CD4-positive, alpha-beta memory T cell (primary cell): ENCODE results near the gene PPP3R1. TPM values are rescaled to one million over a fixed set of nuclear protein-coding genes. Genes with fewer than 3 reads are reported as not detected.
"Not testable (repeated sequence)": the region's sequence is repeated elsewhere in the genome, so short reads cannot be mapped to it uniquely, and the experiment has no call there.

ENCODE experiments used
- CTCF ChIA-PET: fragments of 350-600 bp; sonication (Branson Sonifier 250); formaldehyde crosslinking; loops from one replicate; lab custom pipeline; 2021; ENCODE audit warnings: inconsistent platforms; ENCODE audit not compliant: partially characterized antibody; lab: Charles Lee
- POLR2A ChIA-PET: fragments of 350-600 bp; sonication (Branson Sonifier 250); formaldehyde crosslinking; loops from one replicate; lab custom pipeline; 2021; ENCODE audit not compliant: partially characterized antibody; lab: Charles Lee
- DNase-seq, 5 donors: peaks; one replicate each; pipeline versions ENCODE4 v3.0.0 to v3.0.0-alpha.2; 2020 to 2022; ENCODE audit warnings: mixed read lengths in 1 of 5
- H3K27ac ChIP-seq: one replicate; pipeline ENCODE4 v1.7.0; 2013; ENCODE audit warnings: low read depth, low read length
- H3K27me3 ChIP-seq: 2 replicates; pipeline ENCODE4 v1.7.0; 2013; ENCODE audit warnings: mild to moderate bottlenecking, low read length, moderate library complexity; ENCODE audit not compliant: insufficient read depth
- H3K36me3 ChIP-seq: 2 replicates; pipeline ENCODE4 v1.7.0; 2013; ENCODE audit warnings: mild to moderate bottlenecking, low read length, moderate library complexity; ENCODE audit not compliant: insufficient read depth
- H3K4me1 ChIP-seq: 2 replicates; pipeline ENCODE4 v1.7.0; 2013; ENCODE audit warnings: mild to moderate bottlenecking, low read length, moderate library complexity; ENCODE audit not compliant: insufficient read depth
- H3K4me3 ChIP-seq, 2 donors: one replicate each; pipeline ENCODE4 v1.7.0; 2013; ENCODE audit warnings: low read length in 2 of 2, mild to moderate bottlenecking in 1 of 2
- H3K9me3 ChIP-seq, 2 donors: one replicate each; pipeline ENCODE4 v1.7.0; 2013; ENCODE audit warnings: low read length in 2 of 2, control low read depth in 1 of 2; ENCODE audit not compliant: control insufficient read depth in 1 of 2
- H3K27ac Mint-ChIP-seq, 7 donors: one replicate each; pipeline ENCODE4 v1.8.0; 2020 to 2021; ENCODE audit warnings: mixed read lengths in 7 of 7, mild to moderate bottlenecking in 6 of 7, inconsistent platforms in 3 of 7, moderate library complexity in 3 of 7
- H3K27me3 Mint-ChIP-seq, 2 donors: one replicate each; pipeline ENCODE4 v1.8.0; 2020 to 2021; ENCODE audit warnings: mixed read lengths in 2 of 2
- H3K36me3 Mint-ChIP-seq, 2 donors: one replicate each; pipeline ENCODE4 v1.8.0; 2020 to 2021; ENCODE audit warnings: mixed read lengths in 2 of 2, inconsistent platforms in 1 of 2, mild to moderate bottlenecking in 1 of 2
- H3K4me1 Mint-ChIP-seq, 4 donors: one replicate each; pipeline ENCODE4 v1.8.0; 2020 to 2021; ENCODE audit warnings: mixed read lengths in 4 of 4, mild to moderate bottlenecking in 1 of 4
- H3K4me3 Mint-ChIP-seq, 8 donors: one replicate each; pipeline ENCODE4 v1.8.0; 2020 to 2021; ENCODE audit warnings: mixed read lengths in 8 of 8, mild to moderate bottlenecking in 7 of 8, moderate library complexity in 6 of 8, inconsistent platforms in 3 of 8
- H3K9me3 Mint-ChIP-seq, 8 donors: one replicate each; pipeline ENCODE4 v1.8.0; 2020 to 2021; ENCODE audit warnings: mixed read lengths in 8 of 8, mild to moderate bottlenecking in 5 of 8, inconsistent platforms in 3 of 8, moderate library complexity in 1 of 8
- intact Hi-C: fragments of 100-400 bp; cut with micrococcal nuclease; formaldehyde crosslinking; loops from one replicate; pipeline ENCODE4 v1.15.1; 2023
- polyA plus RNA-seq, 2 donors: library from polyadenylated mRNA; unstranded; fragments of 300-500 nt; fragmentation: Illumina TruSeq; gene quantifications; one replicate each; pipeline ENCODE4 v1.2.3, GENCODE V29; 2021
- total RNA-seq, 2 experiments: library from RNA; stranded (reverse); gene quantifications; one replicate each; pipeline ENCODE4 v1.2.3, GENCODE V29; 2021

The PPP3R1 gene
- total and polyA plus RNA-seq, 4 experiments from 2014 or later, result 3.9 to 76.8 (median 40.1) TPM

- Mint-ChIP-seq H3K9me3 (no peaks in the 10 kb centered on the region), H3K36me3 (peaks cover 13 to 65% of the 10 kb centered on the region in 2 donors), H3K27me3 (no peaks in the 10 kb centered on the region), H3K4me1 (peaks cover 5 to 16% (median 10%) of the 10 kb centered on the region in 4 donors), H3K4me3 (no peak overlapping the region), H3K27ac (peak overlapping the region in 4 of 7 donors; percentile 13 to 53 (median 41))
- intact Hi-C loops, result no loop called here
- no peaks in the 10 kb centered on the region for H3K27me3 ChIP-seq
- no peaks in the 10 kb centered on the region for H3K4me1 ChIP-seq
- DNase-seq, result no peak
- no peaks in the 10 kb centered on the region for H3K9me3 ChIP-seq
- no peak overlapping the region for H3K27ac ChIP-seq
- H3K36me3 ChIP-seq, result peaks cover 30% of the 10 kb centered on the region
- no peak overlapping the region for H3K4me3 ChIP-seq
- CTCF ChIA-PET, result interaction anchor here (1.1 to 2.4 kb wide), 4 partner anchors 13 to 17 kb away, joined by 3 to 14 read pairs (median 5); no protein-coding TSS in a partner anchor
- POLR2A ChIA-PET, result interaction anchor here (1.1 to 1.5 kb wide), 6 partner anchors 10 to 73 kb away, joined by 3 to 6 read pairs (median 4); partner anchors contain the start of genes PNO1 and PPP3R1
Observed at GRCh38 chr2:68178954-68179627, 73.2 kb downstream of the PPP3R1 start.

- peaks cover 17 to 63% of the 10 kb centered on the region in 2 donors for H3K36me3 Mint-ChIP-seq
- peaks cover 4 to 13% (median 9%) of the 10 kb centered on the region in 4 donors for H3K4me1 Mint-ChIP-seq
- no peaks in the 10 kb centered on the region for H3K27me3 Mint-ChIP-seq
- Histone ChIP-seq H3K9me3 (no peaks in the 10 kb centered on the region), H3K4me3 (no peak overlapping the region), H3K27ac (no peak overlapping the region), H3K4me1 (no peaks in the 10 kb centered on the region), H3K36me3 (peaks cover 25% of the 10 kb centered on the region), H3K27me3 (no peaks in the 10 kb centered on the region)
- DNase-seq, result no peak
- peak overlapping the region in 4 of 7 donors; percentile 17 to 86 (median 34) for H3K27ac Mint-ChIP-seq
- intact Hi-C loops, result no loop called here
- ChIA-PET CTCF (interaction anchor here (1.1 to 1.8 kb wide), 4 partner anchors 11 to 18 kb away, joined by 3 to 7 read pairs (median 3); no protein-coding TSS in a partner anchor), POLR2A (interaction anchor here (1.0 to 1.5 kb wide), 5 partner anchors 9 to 75 kb away, joined by 3 to 6 read pairs (median 3); partner anchors contain the start of genes PNO1 and PPP3R1)
- no peak overlapping the region for H3K4me3 Mint-ChIP-seq
- no peaks in the 10 kb centered on the region for H3K9me3 Mint-ChIP-seq
Observed at GRCh38 chr2:68178432-68178831, 73.9 kb downstream of the PPP3R1 start.

GRCh38 chr2:68177541-68177940 is 74.8 kb downstream of the PPP3R1 start:
- ChIA-PET CTCF (interaction anchor here (1.1 to 1.8 kb wide), 3 partner anchors 10 to 19 kb away, joined by 3 to 7 read pairs (median 3); no protein-coding TSS in a partner anchor), POLR2A (interaction anchor here (1.0 to 1.5 kb wide), 4 partner anchors 8 to 76 kb away, joined by 3 to 6 read pairs (median 4); partner anchors contain the start of gene PNO1)
- Mint-ChIP-seq H3K4me3 (no peak overlapping the region), H3K36me3 (peaks cover 16 to 63% of the 10 kb centered on the region in 2 donors), H3K9me3 (no peaks in the 10 kb centered on the region), H3K27ac (peak overlapping the region in 4 of 7 donors; percentile 15 to 47 (median 27)), H3K4me1 (peaks cover 9 to 12% (median 11%) of the 10 kb centered on the region in 4 donors), H3K27me3 (no peaks in the 10 kb centered on the region)
- Histone ChIP-seq H3K4me1 (no peaks in the 10 kb centered on the region), H3K36me3 (peaks cover 25% of the 10 kb centered on the region), H3K27ac (no peak overlapping the region), H3K27me3 (no peaks in the 10 kb centered on the region), H3K4me3 (no peak overlapping the region), H3K9me3 (no peaks in the 10 kb centered on the region)
- intact Hi-C loops, result no loop called here
- DNase-seq, result no peak

GRCh38 chr2:68176657-68177056 is 75.7 kb downstream of the PPP3R1 start:
- no peak overlapping the region for H3K27ac ChIP-seq
- H3K4me1 Mint-ChIP-seq, result peaks cover 8 to 16% (median 13%) of the 10 kb centered on the region in 4 donors

GRCh38 chr2:68175210-68175609 is 77.1 kb downstream of the PPP3R1 start:
- Mint-ChIP-seq H3K4me1 (peaks cover 5 to 16% (median 12%) of the 10 kb centered on the region in 4 donors), H3K36me3 (peaks cover 13 to 46% of the 10 kb centered on the region in 2 donors)
- H3K4me3 Mint-ChIP-seq, H3K27ac ChIP-seq, H3K9me3 ChIP-seq, DNase-seq, H3K27ac Mint-ChIP-seq, H3K4me1 ChIP-seq, intact Hi-C loops, H3K4me3 ChIP-seq, H3K27me3 Mint-ChIP-seq, H3K9me3 Mint-ChIP-seq, H3K27me3 ChIP-seq: not testable (repeated sequence)
- ChIA-PET CTCF (interaction anchor here (0.7 to 2.3 kb wide), 4 partner anchors 10 to 53 kb away, joined by 4 to 17 read pairs (median 4); no protein-coding TSS in a partner anchor), POLR2A (interaction anchor here (1.4 to 1.8 kb wide), 2 partner anchors 17 to 78 kb away, joined by 6 read pairs; partner anchors contain the start of gene PNO1)
- H3K36me3 ChIP-seq, result peaks cover 25% of the 10 kb centered on the region

More at GRCh38 chr2:68176657-68177056, 75.7 kb downstream of the PPP3R1 start:
- H3K36me3 Mint-ChIP-seq, result peaks cover 13 to 56% of the 10 kb centered on the region in 2 donors
- H3K9me3 Mint-ChIP-seq, result no peaks in the 10 kb centered on the region
- H3K4me3 ChIP-seq, result no peak overlapping the region
- ChIA-PET CTCF (interaction anchor here (1.5 to 2.3 kb wide), 2 partner anchors 8 to 49 kb away, joined by 4 to 17 read pairs; no protein-coding TSS in a partner anchor), POLR2A (no interaction called here)
- H3K4me1 ChIP-seq, result no peaks in the 10 kb centered on the region
- H3K27me3 Mint-ChIP-seq, result no peaks in the 10 kb centered on the region
- no peak for DNase-seq
- H3K36me3 ChIP-seq, result peaks cover 25% of the 10 kb centered on the region
- no peak overlapping the region for H3K4me3 Mint-ChIP-seq
- peak overlapping the region in 1 of 7 donors; percentile 24 for H3K27ac Mint-ChIP-seq
- intact Hi-C loops, result no loop called here
- no peaks in the 10 kb centered on the region for H3K27me3 ChIP-seq
- H3K9me3 ChIP-seq, result no peaks in the 10 kb centered on the region

GRCh38 chr2:68172990-68173700 is 79.2 kb downstream of the PPP3R1 start:
- Histone ChIP-seq H3K4me1 (no peaks in the 10 kb centered on the region), H3K36me3 (peaks cover 13% of the 10 kb centered on the region), H3K9me3 (no peaks in the 10 kb centered on the region), H3K27ac (no peak overlapping the region), H3K4me3 (no peak overlapping the region), H3K27me3 (no peaks in the 10 kb centered on the region)
- peaks cover 13 to 37% of the 10 kb centered on the region in 2 donors for H3K36me3 Mint-ChIP-seq
- H3K4me1 Mint-ChIP-seq, result peaks cover 6 to 13% (median 11%) of the 10 kb centered on the region in 4 donors
- peak overlapping the region in 3 of 7 donors; percentile 24 to 47 (median 43) for H3K27ac Mint-ChIP-seq
- H3K27me3 Mint-ChIP-seq, result no peaks in the 10 kb centered on the region
- intact Hi-C loops, result no loop called here
- DNase-seq, result no peak
- ChIA-PET CTCF (no interaction called here), POLR2A (no interaction called here)
- H3K9me3 Mint-ChIP-seq, result no peaks in the 10 kb centered on the region
- H3K4me3 Mint-ChIP-seq, result no peak overlapping the region
